ENCODE data around the gene SMC4.

- no peak for TF ChIP-seq CTCF (IDR thresholded peaks at IDR 0.05)
- TF ChIP-seq POLR2A (IDR thresholded peaks at IDR 0.05) = no peak
Observed at GRCh38 chr3:160464321-160464720, 64.9 kb downstream of the SMC4 start.
